ENCODE measurements around the gene TNFAIP2. TPM values are rescaled to one million over a fixed set of nuclear protein-coding genes. Genes with fewer than 3 reads are reported as not detected.

The TNFAIP2 gene
- total and polyA plus RNA-seq, 9 donors = 7.1 to 258 (median 27.4) TPM

- peaks cover 20% of the 10 kb centered on the region for H3K4me1 ChIP-seq (ENCODE audit: insufficient read depth)
- no peaks in the 10 kb centered on the region for H3K36me3 ChIP-seq
- no peak for DNase-seq
- WGBS, 3 donors = 95 to 98% (median 95%) methylated on average over 16 to 23 of the region's 23 CpGs
- TF ChIP-seq CTCF (IDR thresholded peaks at IDR 0.05) (no peak), EP300 (IDR thresholded peaks at IDR 0.05) (no peak), POLR2A (IDR thresholded peaks at IDR 0.05) (no peak)
- no peaks in the 10 kb centered on the region for H3K27me3 ChIP-seq
- intact Hi-C loops (cut with DNase I) = loop anchor here in 3 of 4 donors (2.0 to 5.0 kb wide), 3 partner anchors 77 to 185 kb away; no protein-coding TSS in a partner anchor
- no peak overlapping the region for H3K4me3 ChIP-seq
- H3K9me3 ChIP-seq = no peaks in the 10 kb centered on the region
- H3K27ac ChIP-seq = no peak overlapping the region
Observed at GRCh38 chr14:103107455-103107854, 15.8 kb upstream of the TNFAIP2 start.

GRCh38 chr14:103107941-103108748 is 15.1 kb upstream of the TNFAIP2 start:
- 90 to 93% (median 91%) methylated on average over 27 to 28 of the region's 28 CpGs for WGBS, 3 donors
- TF ChIP-seq EP300 (IDR thresholded peaks at IDR 0.05) (no peak), POLR2A (IDR thresholded peaks at IDR 0.05) (no peak), CTCF (IDR thresholded peaks at IDR 0.05) (no peak)
- DNase-seq = no peak
- H3K9me3 ChIP-seq = no peaks in the 10 kb centered on the region
- no peaks in the 10 kb centered on the region for H3K36me3 ChIP-seq
- no peak overlapping the region for H3K4me3 ChIP-seq
- no peak overlapping the region for H3K27ac ChIP-seq
- intact Hi-C loops (cut with DNase I) = loop anchor here in 3 of 4 donors (2.0 to 5.0 kb wide), 4 partner anchors 77 to 187 kb away; no protein-coding TSS in a partner anchor
- no peaks in the 10 kb centered on the region for H3K27me3 ChIP-seq
- H3K4me1 ChIP-seq (ENCODE audit: insufficient read depth) = peaks cover 20% of the 10 kb centered on the region

- Histone ChIP-seq H3K27ac (no peak overlapping the region), H3K36me3 (no peaks in the 10 kb centered on the region), H3K4me3 (no peak overlapping the region), H3K27me3 (no peaks in the 10 kb centered on the region), H3K4me1 (ENCODE audit: insufficient read depth) (peaks cover 18% of the 10 kb centered on the region), H3K9me3 (no peaks in the 10 kb centered on the region)
- WGBS, 3 donors = 45 to 58% (median 46%) methylated on average over 7 to 9 of the region's 9 CpGs
- DNase-seq = no peak
- intact Hi-C loops (cut with DNase I) = loop anchor here in 3 of 4 donors (2.0 to 5.0 kb wide), 3 partner anchors 79 to 186 kb away; no protein-coding TSS in a partner anchor
- TF ChIP-seq EP300 (IDR thresholded peaks at IDR 0.05) (no peak), CTCF (IDR thresholded peaks at IDR 0.05) (no peak), POLR2A (IDR thresholded peaks at IDR 0.05) (no peak)
Observed at GRCh38 chr14:103108749-103109207, 14.5 kb upstream of the TNFAIP2 start.

GRCh38 chr14:103109535-103110441 is 13.5 kb upstream of the TNFAIP2 start:
- peak in 3 of 5 donors; percentile 53 to 65 (median 53) for DNase-seq
- TF ChIP-seq EP300 (IDR thresholded peaks at IDR 0.05) (no peak), CTCF (IDR thresholded peaks at IDR 0.05) (no peak), POLR2A (IDR thresholded peaks at IDR 0.05) (no peak)

More at GRCh38 chr14:103109535-103110441, 13.5 kb upstream of the TNFAIP2 start:
- intact Hi-C loops (cut with DNase I) = loop anchor here in 3 of 4 donors (2.0 to 5.0 kb wide), 3 partner anchors 78 to 185 kb away; no protein-coding TSS in a partner anchor
- WGBS, 3 donors = 24 to 44% (median 36%) methylated on average over 32 of the region's 32 CpGs
- no peak overlapping the region for H3K4me3 ChIP-seq
- H3K36me3 ChIP-seq = no peaks in the 10 kb centered on the region
- H3K27me3 ChIP-seq = no peaks in the 10 kb centered on the region
- H3K27ac ChIP-seq = no peak overlapping the region
- H3K9me3 ChIP-seq = no peaks in the 10 kb centered on the region
- peaks cover 15% of the 10 kb centered on the region for H3K4me1 ChIP-seq (ENCODE audit: insufficient read depth)

All from ovary (tissue), 9 donors.